GM23338 (cell line): Measurements from ENCODE around the gene STRA6. TPM values are rescaled to one million over a fixed set of nuclear protein-coding genes. Genes with fewer than 3 reads are reported as not detected.
A peak's percentile ranks its signal among the peaks of the same experiment; 100 is the strongest.

Experiments
- ATAC-seq: fragments of 200-7000 bp; cut with Tn5 transposase; 3 replicates; pipeline ENCODE4 v1.9.1; 2020
- DNase-seq: peaks from one replicate; pipeline ENCODE4 v3.0.0-alpha.2; 2015; ENCODE audit warnings: low spot score
- H2AFZ ChIP-seq: fragments of 200-600 bp; sonication (generic); 2 replicates; pipeline ENCODE4 v1.8.0; 2016; ENCODE audit warnings: antibody characterized with exemption, mild to moderate bottlenecking, moderate library complexity
- H3F3A ChIP-seq: fragments of 200-600 bp; sonication (generic); replicated peaks from 2 replicates; pipeline ENCODE4 v1.8.0; 2017; ENCODE audit warnings: antibody characterized with exemption, mixed run types, low read depth
- H3K27ac ChIP-seq: fragments of 200-600 bp; sonication (generic); 2 replicates; pipeline ENCODE4 v1.6.1; 2016; ENCODE audit warnings: low read depth
- H3K27me3 ChIP-seq: fragments of 200-600 bp; sonication (generic); 2 replicates; pipeline ENCODE4 v1.8.0; 2016; ENCODE audit warnings: mild to moderate bottlenecking, mixed run types, moderate library complexity; ENCODE audit not compliant: insufficient read depth
- H3K36me3 ChIP-seq: fragments of 200-600 bp; sonication (generic); 2 replicates; pipeline ENCODE4 v1.8.0; 2016; ENCODE audit warnings: mild to moderate bottlenecking; ENCODE audit not compliant: insufficient read depth
- H3K4me1 ChIP-seq: fragments of 200-600 bp; sonication (generic); 2 replicates; pipeline ENCODE4 v1.8.0; 2016; ENCODE audit warnings: mild to moderate bottlenecking, moderate library complexity; ENCODE audit not compliant: insufficient read depth
- H3K4me2 ChIP-seq: fragments of 200-600 bp; sonication (generic); 2 replicates; pipeline ENCODE4 v1.7.1; 2017; ENCODE audit warnings: mixed run types
- H3K4me3 ChIP-seq: fragments of 200-600 bp; sonication (generic); 2 replicates; pipeline ENCODE4 v1.6.1; 2016; ENCODE audit warnings: mixed run types
- H3K79me2 ChIP-seq: fragments of 200-600 bp; sonication (generic); replicated peaks from 2 replicates; pipeline ENCODE4 v1.8.0; 2017; ENCODE audit warnings: mild to moderate bottlenecking; ENCODE audit not compliant: insufficient read depth
- H3K9me2 ChIP-seq: fragments of 200-600 bp; sonication (generic); 2 replicates; pipeline ENCODE4 v1.8.0; 2017; ENCODE audit not compliant: insufficient read depth
- H4K20me1 ChIP-seq: fragments of 200-600 bp; sonication (generic); replicated peaks from 2 replicates; pipeline ENCODE4 v1.8.0; 2017; ENCODE audit warnings: mild to moderate bottlenecking; ENCODE audit not compliant: insufficient read depth
- H3K27ac Mint-ChIP-seq: 2 replicates; pipeline ENCODE4 v1.8.0; 2020; ENCODE audit warnings: inconsistent platforms, mild to moderate bottlenecking, moderate library complexity, mixed read lengths
- H3K27me3 Mint-ChIP-seq: 3 replicates; pipeline ENCODE4 v1.8.0; 2022; ENCODE audit warnings: low read depth, mild to moderate bottlenecking, moderate library complexity, mixed read lengths, inconsistent platforms; ENCODE audit not compliant: insufficient read depth, poor library complexity
- H3K36me3 Mint-ChIP-seq: 3 replicates; pipeline ENCODE4 v1.8.0; 2021; ENCODE audit warnings: low read depth, mild to moderate bottlenecking, inconsistent platforms, moderate library complexity, mixed read lengths
- H3K4me1 Mint-ChIP-seq: 3 replicates; pipeline ENCODE4 v1.8.0; 2020; ENCODE audit warnings: mild to moderate bottlenecking, inconsistent platforms, mixed read lengths
- H3K4me3 Mint-ChIP-seq: 3 replicates; pipeline ENCODE4 v1.8.0; 2021; ENCODE audit warnings: moderate library complexity, mild to moderate bottlenecking, inconsistent platforms, mixed read lengths
- H3K9me3 Mint-ChIP-seq: 3 replicates; pipeline ENCODE4 v1.8.0; 2020; ENCODE audit warnings: moderate library complexity, mild to moderate bottlenecking, inconsistent platforms, mixed read lengths
- CREB1 ChIP-seq: fragments of 250-450 bp; sonication (Bioruptor Pico); IDR thresholded peaks from 2 replicates; pipeline ENCODE4 v1.5.0; 2020; ENCODE audit warnings: low read depth, mild to moderate bottlenecking, moderate library complexity
- EZH2 ChIP-seq: fragments of 200-600 bp; sonication (generic); IDR thresholded peaks from one replicate; pipeline ENCODE4 v1.8.0; 2017; ENCODE audit warnings: antibody characterized with exemption, mild to moderate bottlenecking, low read depth; ENCODE audit not compliant: unreplicated experiment
- EZH2phosphoT487 ChIP-seq: fragments of 200-600 bp; sonication (generic); IDR thresholded peaks from one replicate; pipeline ENCODE4 v1.8.1; 2018; ENCODE audit warnings: antibody characterized with exemption; ENCODE audit not compliant: unreplicated experiment
- polyA plus RNA-seq: library from polyadenylated mRNA; unstranded; fragments of >200 nt; fragmentation: Nextera tagmentation; extraction: Ambion mirVana; gene quantifications from 2 replicates; pipeline ENCODE4 v1.2.1, GENCODE V29; 2016
- total RNA-seq: library from RNA; depleted of rRNA; stranded (reverse); fragments of >200 nt; shearing (Covaris generic); gene quantifications from 2 replicates; pipeline ENCODE4 v1.2.3, GENCODE V29; 2014
- TF ChIP-seq, protein P1 (sequence below): IDR thresholded peaks from one replicate; pipeline ENCODE4 v1.6.1; 2018; ENCODE audit warnings: antibody characterized with exemption; ENCODE audit not compliant: unreplicated experiment
- TF ChIP-seq, protein P2 (sequence below), 2 experiments: fragments of 200-600 bp in 1 of 2; sonication (generic) in 1 of 2; conservative IDR thresholded peaks; 2 replicates each; pipeline versions ENCODE4 v1.5.1 to v1.6.1; 2016 to 2017; ENCODE audit warnings: antibody characterized with exemption in 2 of 2, low read depth in 2 of 2, mild to moderate bottlenecking in 2 of 2, moderate library complexity in 1 of 2

The STRA6 gene
- total and polyA plus RNA-seq, 2 experiments from 2014 or later: 8.2 to 9.9 TPM

DNA sequence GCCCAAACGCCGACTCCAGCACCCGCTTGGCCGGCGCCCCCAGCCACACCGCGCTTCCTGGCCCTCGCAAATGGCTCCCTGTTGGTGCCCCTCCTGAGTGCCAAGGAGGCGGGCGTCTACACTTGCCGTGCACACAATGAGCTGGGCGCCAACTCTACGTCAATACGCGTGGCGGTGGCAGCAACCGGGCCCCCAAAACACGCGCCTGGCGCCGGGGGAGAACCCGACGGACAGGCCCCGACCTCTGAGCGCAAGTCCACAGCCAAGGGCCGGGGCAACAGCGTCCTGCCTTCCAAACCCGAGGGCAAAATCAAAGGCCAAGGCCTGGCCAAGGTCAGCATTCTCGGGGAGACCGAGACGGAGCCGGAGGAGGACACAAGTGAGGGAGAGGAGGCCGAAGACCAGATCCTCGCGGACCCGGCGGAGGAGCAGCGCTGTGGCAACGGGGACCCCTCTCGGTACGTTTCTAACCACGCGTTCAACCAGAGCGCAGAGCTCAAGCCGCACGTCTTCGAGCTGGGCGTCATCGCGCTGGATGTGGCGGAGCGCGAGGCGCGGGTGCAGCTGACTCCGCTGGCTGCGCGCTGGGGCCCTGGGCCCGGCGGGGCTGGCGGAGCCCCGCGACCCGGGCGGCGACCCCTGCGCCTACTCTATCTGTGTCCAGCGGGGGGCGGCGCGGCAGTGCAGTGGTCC, 68.7 kb downstream of the STRA6 start:
- no peak overlapping the region for H3K27ac ChIP-seq
- Mint-ChIP-seq H3K27me3 (peaks cover 96% of the 10 kb centered on the region), H3K4me1 (peaks cover 67% of the 10 kb centered on the region), H3K27ac (no peak overlapping the region), H3K4me3 (peak overlapping the region; percentile 70), H3K9me3 (peaks cover 6% of the 10 kb centered on the region; the same call in 2 of the 3 replicates), H3K36me3 (no peaks in the 10 kb centered on the region; the same call in 2 of the 3 replicates)
- peaks cover 19% of the 10 kb centered on the region for H3F3A ChIP-seq
- peak overlapping the region; percentile 94 for H3K4me2 ChIP-seq
- H3K79me2 ChIP-seq: no peaks in the 10 kb centered on the region
- DNase-seq (peak; percentile 74), ATAC-seq (peak; percentile 6)
- H3K36me3 ChIP-seq: no peaks in the 10 kb centered on the region
- peak overlapping the region; percentile 96 for H2AFZ ChIP-seq
- H3K9me2 ChIP-seq: no peaks in the 10 kb centered on the region
- peaks cover 98% of the 10 kb centered on the region for H3K27me3 ChIP-seq
- TF ChIP-seq EZH2 (peak; percentile 89), EZH2phosphoT487 (peak; percentile 93)
- TF ChIP-seq, protein P1, sequence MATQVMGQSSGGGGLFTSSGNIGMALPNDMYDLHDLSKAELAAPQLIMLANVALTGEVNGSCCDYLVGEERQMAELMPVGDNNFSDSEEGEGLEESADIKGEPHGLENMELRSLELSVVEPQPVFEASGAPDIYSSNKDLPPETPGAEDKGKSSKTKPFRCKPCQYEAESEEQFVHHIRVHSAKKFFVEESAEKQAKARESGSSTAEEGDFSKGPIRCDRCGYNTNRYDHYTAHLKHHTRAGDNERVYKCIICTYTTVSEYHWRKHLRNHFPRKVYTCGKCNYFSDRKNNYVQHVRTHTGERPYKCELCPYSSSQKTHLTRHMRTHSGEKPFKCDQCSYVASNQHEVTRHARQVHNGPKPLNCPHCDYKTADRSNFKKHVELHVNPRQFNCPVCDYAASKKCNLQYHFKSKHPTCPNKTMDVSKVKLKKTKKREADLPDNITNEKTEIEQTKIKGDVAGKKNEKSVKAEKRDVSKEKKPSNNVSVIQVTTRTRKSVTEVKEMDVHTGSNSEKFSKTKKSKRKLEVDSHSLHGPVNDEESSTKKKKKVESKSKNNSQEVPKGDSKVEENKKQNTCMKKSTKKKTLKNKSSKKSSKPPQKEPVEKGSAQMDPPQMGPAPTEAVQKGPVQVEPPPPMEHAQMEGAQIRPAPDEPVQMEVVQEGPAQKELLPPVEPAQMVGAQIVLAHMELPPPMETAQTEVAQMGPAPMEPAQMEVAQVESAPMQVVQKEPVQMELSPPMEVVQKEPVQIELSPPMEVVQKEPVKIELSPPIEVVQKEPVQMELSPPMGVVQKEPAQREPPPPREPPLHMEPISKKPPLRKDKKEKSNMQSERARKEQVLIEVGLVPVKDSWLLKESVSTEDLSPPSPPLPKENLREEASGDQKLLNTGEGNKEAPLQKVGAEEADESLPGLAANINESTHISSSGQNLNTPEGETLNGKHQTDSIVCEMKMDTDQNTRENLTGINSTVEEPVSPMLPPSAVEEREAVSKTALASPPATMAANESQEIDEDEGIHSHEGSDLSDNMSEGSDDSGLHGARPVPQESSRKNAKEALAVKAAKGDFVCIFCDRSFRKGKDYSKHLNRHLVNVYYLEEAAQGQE: no peak
- peak overlapping the region; percentile 75 for H3K4me3 ChIP-seq
- H4K20me1 ChIP-seq: no peaks in the 10 kb centered on the region
- H3K4me1 ChIP-seq: peaks cover 57% of the 10 kb centered on the region

DNA sequence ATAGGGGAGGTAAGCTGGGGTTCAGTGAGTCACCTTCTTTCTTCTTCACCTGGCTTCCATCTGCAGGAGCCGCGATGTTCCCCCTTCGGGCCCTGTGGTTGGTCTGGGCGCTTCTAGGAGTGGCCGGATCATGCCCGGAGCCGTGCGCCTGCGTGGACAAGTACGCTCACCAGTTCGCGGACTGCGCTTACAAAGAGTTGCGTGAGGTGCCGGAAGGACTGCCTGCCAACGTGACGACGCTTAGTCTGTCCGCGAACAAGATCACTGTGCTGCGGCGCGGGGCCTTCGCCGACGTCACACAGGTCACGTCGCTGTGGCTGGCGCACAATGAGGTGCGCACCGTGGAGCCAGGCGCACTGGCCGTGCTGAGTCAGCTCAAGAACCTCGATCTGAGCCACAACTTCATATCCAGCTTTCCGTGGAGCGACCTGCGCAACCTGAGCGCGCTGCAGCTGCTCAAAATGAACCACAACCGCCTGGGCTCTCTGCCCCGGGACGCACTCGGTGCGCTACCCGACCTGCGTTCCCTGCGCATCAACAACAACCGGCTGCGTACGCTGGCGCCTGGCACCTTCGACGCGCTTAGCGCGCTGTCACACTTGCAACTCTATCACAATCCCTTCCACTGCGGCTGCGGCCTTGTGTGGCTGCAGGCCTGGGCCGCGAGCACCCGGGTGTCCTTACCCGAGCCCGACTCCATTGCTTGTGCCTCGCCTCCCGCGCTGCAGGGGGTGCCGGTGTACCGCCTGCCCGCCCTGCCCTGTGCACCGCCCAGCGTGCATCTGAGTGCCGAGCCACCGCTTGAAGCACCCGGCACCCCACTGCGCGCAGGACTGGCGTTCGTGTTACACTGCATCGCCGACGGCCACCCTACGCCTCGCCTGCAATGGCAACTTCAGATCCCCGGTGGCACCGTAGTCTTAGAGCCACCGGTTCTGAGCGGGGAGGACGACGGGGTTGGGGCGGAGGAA, 69.6 kb downstream of the STRA6 start:
- Mint-ChIP-seq H3K36me3 (no peaks in the 10 kb centered on the region; the same call in 2 of the 3 replicates), H3K4me3 (peak overlapping the region; percentile 68), H3K27me3 (peaks cover 96% of the 10 kb centered on the region), H3K4me1 (peaks cover 59% of the 10 kb centered on the region), H3K9me3 (peaks cover 6% of the 10 kb centered on the region; the same call in 2 of the 3 replicates), H3K27ac (no peak overlapping the region)
- peaks cover 57% of the 10 kb centered on the region for H3K4me1 ChIP-seq
- no peak overlapping the region for H3K27ac ChIP-seq
- no peaks in the 10 kb centered on the region for H4K20me1 ChIP-seq
- H3K36me3 ChIP-seq: no peaks in the 10 kb centered on the region
- peak; percentile 69 for DNase-seq
- H3K9me2 ChIP-seq: no peaks in the 10 kb centered on the region
- peak overlapping the region; percentile 96 for H2AFZ ChIP-seq
- peak; percentile 0; the same call in 2 of the 3 replicates for ATAC-seq
- H3K79me2 ChIP-seq: no peaks in the 10 kb centered on the region
- H3K27me3 ChIP-seq: peaks cover 98% of the 10 kb centered on the region
- peak overlapping the region; percentile 75 for H3K4me3 ChIP-seq
- H3F3A ChIP-seq: peaks cover 19% of the 10 kb centered on the region
- H3K4me2 ChIP-seq: peak overlapping the region; percentile 94
- TF ChIP-seq CREB1 (peak; percentile 40; the same call in 1 of the 2 replicates), EZH2phosphoT487 (peak; percentile 88), EZH2 (peak; percentile 71)
- TF ChIP-seq, protein P1: no peak
- TF ChIP-seq, protein P2, sequence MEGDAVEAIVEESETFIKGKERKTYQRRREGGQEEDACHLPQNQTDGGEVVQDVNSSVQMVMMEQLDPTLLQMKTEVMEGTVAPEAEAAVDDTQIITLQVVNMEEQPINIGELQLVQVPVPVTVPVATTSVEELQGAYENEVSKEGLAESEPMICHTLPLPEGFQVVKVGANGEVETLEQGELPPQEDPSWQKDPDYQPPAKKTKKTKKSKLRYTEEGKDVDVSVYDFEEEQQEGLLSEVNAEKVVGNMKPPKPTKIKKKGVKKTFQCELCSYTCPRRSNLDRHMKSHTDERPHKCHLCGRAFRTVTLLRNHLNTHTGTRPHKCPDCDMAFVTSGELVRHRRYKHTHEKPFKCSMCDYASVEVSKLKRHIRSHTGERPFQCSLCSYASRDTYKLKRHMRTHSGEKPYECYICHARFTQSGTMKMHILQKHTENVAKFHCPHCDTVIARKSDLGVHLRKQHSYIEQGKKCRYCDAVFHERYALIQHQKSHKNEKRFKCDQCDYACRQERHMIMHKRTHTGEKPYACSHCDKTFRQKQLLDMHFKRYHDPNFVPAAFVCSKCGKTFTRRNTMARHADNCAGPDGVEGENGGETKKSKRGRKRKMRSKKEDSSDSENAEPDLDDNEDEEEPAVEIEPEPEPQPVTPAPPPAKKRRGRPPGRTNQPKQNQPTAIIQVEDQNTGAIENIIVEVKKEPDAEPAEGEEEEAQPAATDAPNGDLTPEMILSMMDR (conservative IDR thresholded peaks at IDR 0.05; ENCODE audit: low read depth in 2 of 2): peak in 1 of 2 experiments; percentile 27; a peak in 2 of 4 replicates
